H1 (cell line): ENCODE measurements around the gene RAD51B. TPM values are rescaled to one million over a fixed set of nuclear protein-coding genes. Genes with fewer than 3 reads are reported as not detected.

Experiments used
- CTCF ChIA-PET: fragments of 300-600 bp; sonication (Branson Sonifier 250); formaldehyde crosslinking; loops from one replicate; lab custom pipeline; 2021; ENCODE audit not compliant: partially characterized antibody; lab: Charles Lee
- POLR2A ChIA-PET: fragments of 300-600 bp; sonication (Branson Sonifier 250); formaldehyde crosslinking; loops from one replicate; lab custom pipeline; 2021; ENCODE audit warnings: inconsistent platforms; ENCODE audit not compliant: partially characterized antibody; lab: Charles Lee
- DNase-seq, 2 experiments: peaks; one replicate each; pipeline versions ENCODE4 v3.0.0 to v3.0.0-alpha.2; 2010 to 2022; ENCODE audit warnings: low spot score in 2 of 2, low read depth in 1 of 2, mixed read lengths in 1 of 2
- FAIRE-seq: peaks from 2 replicates; lab custom pipeline; 2011; peaks lifted over from hg19 to GRCh38; lab: Jason Lieb, UNC
- H2AFZ ChIP-seq: 2 replicates; pipeline ENCODE4 v1.8.1; 2012; ENCODE audit warnings: low read length, inconsistent platforms
- H2AK5ac ChIP-seq: 2 replicates; pipeline ENCODE4 v1.6.1; 2013; ENCODE audit warnings: low read depth, low read length
- H2BK120ac ChIP-seq: replicated peaks from 2 replicates; pipeline ENCODE3; 2013; ENCODE audit warnings: low read depth, low read length, inconsistent platforms
- H2BK12ac ChIP-seq: 2 replicates; pipeline ENCODE4 v1.6.1; 2013; ENCODE audit warnings: low read depth, low read length
- H2BK15ac ChIP-seq: 2 replicates; pipeline ENCODE4 v1.6.1; 2013; ENCODE audit warnings: low read length
- H2BK20ac ChIP-seq: 2 replicates; pipeline ENCODE4 v1.6.1; 2013; ENCODE audit warnings: low read length
- H2BK5ac ChIP-seq: 2 replicates; pipeline ENCODE4 v1.6.1; 2013; ENCODE audit warnings: low read depth, low read length
- H3K14ac ChIP-seq: 2 replicates; pipeline ENCODE4 v1.6.1; 2013; ENCODE audit warnings: inconsistent platforms; ENCODE audit not compliant: insufficient read length
- H3K18ac ChIP-seq: 2 replicates; pipeline ENCODE4 v1.6.1; 2013; ENCODE audit warnings: low read length; ENCODE audit errors: extremely low read depth
- H3K23ac ChIP-seq: 2 replicates; pipeline ENCODE4 v1.6.1; 2013; ENCODE audit warnings: inconsistent platforms; ENCODE audit not compliant: insufficient read length
- H3K23me2 ChIP-seq: 2 replicates; pipeline ENCODE4 v1.6.1; 2013; ENCODE audit warnings: low read depth, low read length
- H3K27ac ChIP-seq: 2 replicates; pipeline ENCODE4 v1.6.1; 2011; ENCODE audit warnings: low read depth, low read length, inconsistent platforms
- H3K27me3 ChIP-seq, 4 experiments: replicated peaks in 1 of 4; 1 replicate in 1 of 4; 2 replicates in 3 of 4; pipeline versions ENCODE4 v1.6.1 to v1.8.1; 2011 to 2013; ENCODE audit warnings: low read length in 3 of 4, mild to moderate bottlenecking in 3 of 4, inconsistent platforms in 2 of 4, mixed read lengths in 2 of 4, moderate library complexity in 1 of 4; ENCODE audit not compliant: control insufficient read depth in 3 of 4, insufficient read depth in 3 of 4; ENCODE audit errors: extremely low read depth in 1 of 4
- H3K36me3 ChIP-seq, 4 experiments: 2 replicates each; pipeline versions ENCODE4 v1.6.1 to v1.8.1; 2011 to 2013; ENCODE audit warnings: mild to moderate bottlenecking in 4 of 4, low read length in 3 of 4, moderate library complexity in 2 of 4, control low read depth in 1 of 4, inconsistent platforms in 1 of 4; ENCODE audit not compliant: insufficient read depth in 4 of 4, control insufficient read depth in 2 of 4
- H3K4ac ChIP-seq: replicated peaks from 2 replicates; pipeline ENCODE3; 2013; ENCODE audit warnings: low read length, low read depth, mixed read lengths, inconsistent platforms; ENCODE audit not compliant: insufficient read length
- H3K4me1 ChIP-seq, 4 experiments: replicated peaks in 1 of 4; 1 replicate in 1 of 4; 2 replicates in 3 of 4; pipeline versions ENCODE4 v1.6.1 to v1.8.1; 2011 to 2013; ENCODE audit warnings: low read length in 3 of 4, inconsistent platforms in 2 of 4, mixed read lengths in 1 of 4; ENCODE audit not compliant: insufficient read depth in 4 of 4, control insufficient read depth in 3 of 4
- H3K4me2 ChIP-seq, 2 experiments: 2 replicates each; pipeline versions ENCODE4 v1.6.1 to v1.8.1; 2011 to 2013; ENCODE audit warnings: low read depth in 2 of 2, low read length in 2 of 2, control low read depth in 1 of 2, inconsistent platforms in 1 of 2, mild to moderate bottlenecking in 1 of 2; ENCODE audit not compliant: insufficient read depth in 1 of 2
- H3K4me3 ChIP-seq, 4 experiments: fragments of 200-600, 300-600 bp in 1 of 4; sonication (generic), shearing (Covaris generic), sonication (Bioruptor Twin) in 1 of 4; 2 replicates each; pipeline versions ENCODE4 v1.5.1 to v1.8.1; 2011 to 2016; ENCODE audit warnings: low read length in 4 of 4, low read depth in 3 of 4, control low read depth in 2 of 4, inconsistent platforms in 2 of 4, mild to moderate bottlenecking in 2 of 4, mixed read lengths in 1 of 4, moderate library complexity in 1 of 4; ENCODE audit not compliant: insufficient read depth in 2 of 4; ENCODE audit errors: extremely low read depth in 1 of 4
- H3K56ac ChIP-seq: replicated peaks from 2 replicates; pipeline ENCODE3; 2013; ENCODE audit warnings: low read depth, mild to moderate bottlenecking, mixed read lengths, low read length, inconsistent platforms; ENCODE audit not compliant: insufficient read length
- H3K79me1 ChIP-seq: 2 replicates; pipeline ENCODE4 v1.6.1; 2013; ENCODE audit warnings: low read depth, low read length, control low read depth
- H3K79me2 ChIP-seq, 2 experiments: 2 replicates each; pipeline versions ENCODE4 v1.6.1 to v1.8.1; 2012 to 2013; ENCODE audit warnings: low read length in 2 of 2, mild to moderate bottlenecking in 2 of 2, inconsistent platforms in 1 of 2; ENCODE audit not compliant: insufficient read depth in 2 of 2, control insufficient read depth in 1 of 2
- H3K9ac ChIP-seq, 4 experiments: replicated peaks in 1 of 4; 1 replicate in 1 of 4; 2 replicates in 3 of 4; pipeline versions ENCODE4 v1.6.1 to v1.8.1; 2011 to 2013; ENCODE audit warnings: low read depth in 3 of 4, low read length in 3 of 4, control low read depth in 2 of 4, mild to moderate bottlenecking in 2 of 4, moderate library complexity in 2 of 4, inconsistent platforms in 1 of 4; ENCODE audit errors: extremely low read depth in 1 of 4
- H3K9me3 ChIP-seq, 2 experiments: 2 replicates each; pipeline versions ENCODE4 v1.6.1 to v1.8.1; 2012 to 2013; ENCODE audit warnings: mild to moderate bottlenecking in 2 of 2, moderate library complexity in 2 of 2, control low read depth in 1 of 2, inconsistent platforms in 1 of 2, low read depth in 1 of 2, low read length in 1 of 2, mixed read lengths in 1 of 2; ENCODE audit not compliant: insufficient read depth in 2 of 2
- H4K20me1 ChIP-seq, 2 experiments: replicated peaks in 1 of 2; 2 replicates each; pipeline versions ENCODE3 to v1.8.1; 2011 to 2013; ENCODE audit warnings: inconsistent platforms in 2 of 2, low read length in 2 of 2, mild to moderate bottlenecking in 1 of 2; ENCODE audit not compliant: insufficient read depth in 2 of 2, control insufficient read depth in 1 of 2
- H4K5ac ChIP-seq: 2 replicates; pipeline ENCODE4 v1.6.1; 2013; ENCODE audit warnings: low read length, low read depth, mixed read lengths, inconsistent platforms; ENCODE audit not compliant: insufficient read length
- H4K8ac ChIP-seq: 2 replicates; pipeline ENCODE4 v1.8.0; 2013; ENCODE audit warnings: mild to moderate bottlenecking, moderate library complexity, low read length, inconsistent platforms; ENCODE audit not compliant: insufficient read depth; ENCODE audit errors: extremely low read depth
- H4K91ac ChIP-seq: replicated peaks from 2 replicates; pipeline ENCODE3; 2013; ENCODE audit warnings: low read length, mixed read lengths, inconsistent platforms; ENCODE audit not compliant: insufficient read length
- BACH1 ChIP-seq: IDR thresholded peaks from 2 replicates; pipeline ENCODE4 v1.6.1; 2012; ENCODE audit warnings: low read length, improper control_type of control experiment
- EGR1 ChIP-seq: IDR thresholded peaks from 2 replicates; pipeline ENCODE4 v1.6.1; 2011; ENCODE audit warnings: low read depth, low read length, borderline replicate concordance
- MAFK ChIP-seq: IDR thresholded peaks from 2 replicates; pipeline ENCODE4 v1.6.1; 2012; ENCODE audit warnings: low read depth, mild to moderate bottlenecking, improper control_type of control experiment, low read length
- POLR2AphosphoS5 ChIP-seq: IDR thresholded peaks from 2 replicates; pipeline ENCODE4 v1.6.1; 2011; ENCODE audit warnings: low read depth, low read length
- SP2 ChIP-seq: IDR thresholded peaks from 2 replicates; pipeline ENCODE4 v1.6.1; 2012; ENCODE audit warnings: mild to moderate bottlenecking, low read length, inconsistent platforms
- TBP ChIP-seq: IDR thresholded peaks from 2 replicates; pipeline ENCODE4 v1.6.1; 2011; ENCODE audit warnings: low read depth, low read length, improper control_type of control experiment
- USF2 ChIP-seq: IDR thresholded peaks from 2 replicates; pipeline ENCODE4 v1.6.1; 2011; ENCODE audit warnings: low read length, improper control_type of control experiment
- polyA plus RNA-seq, 7 experiments: library from polyadenylated mRNA; depleted of rRNA in 3 of 7; stranded (reverse) in 5 of 7; unstranded in 2 of 7; fragments of >200 nt in 5 of 7; fragments of 200-250 nt in 2 of 7; gene quantifications; 1 replicate in 5 of 7; 2 replicates in 1 of 7; 4 replicates in 1 of 7; pipeline versions ENCODE4 v1.2.1 to v1.2.3, GENCODE V29; 2011 to 2013; ENCODE audit warnings: missing spikeins in 2 of 7, mixed read lengths in 2 of 7
- total RNA-seq: library from RNA; stranded (reverse); fragmentation: NEBNext Ultra II Directional; extraction: Animal tissue kit (Norgen Biotek cat#: 25700); gene quantifications from 2 replicates; pipeline ENCODE4 v1.2.1, GENCODE V29; 2021

Gene RAD51B
- total and polyA plus RNA-seq, 2 of the 8 experiments (the other 6 are each of a cell fraction or from before 2014, with no cell fraction given) = 3.9 to 14.9 TPM

- Histone ChIP-seq H3K4ac (no peak overlapping the region), H2BK120ac (no peak overlapping the region), H3K27me3 (no peaks in the 10 kb centered on the region), H2BK12ac (no peak overlapping the region), H3K4me2 (no peak overlapping the region), H2AK5ac (no peak overlapping the region), H2BK5ac (no peak overlapping the region), H4K5ac (no peak overlapping the region), H3K36me3 (no peaks in the 10 kb centered on the region), H3K56ac (no peak overlapping the region), H3K79me1 (no peaks in the 10 kb centered on the region), H3K14ac (no peak overlapping the region), H2BK20ac (no peak overlapping the region), H3K79me2 (no peaks in the 10 kb centered on the region), H4K20me1 (no peaks in the 10 kb centered on the region), H3K4me3 (no peak overlapping the region)
- DNase-seq (no peak), FAIRE-seq (no peak)
- POLR2A ChIA-PET = no interaction called here
- TF ChIP-seq EGR1 (no peak), TBP (no peak), USF2 (no peak), SP2 (no peak), POLR2AphosphoS5 (no peak), BACH1 (no peak), MAFK (no peak)
- TF ChIP-seq, all 59 proteins: peak for 0
- no peak overlapping the region for H3K9ac ChIP-seq
- no peak overlapping the region for H2AFZ ChIP-seq
- H3K23me2 ChIP-seq = no peaks in the 10 kb centered on the region
- no peaks in the 10 kb centered on the region for H3K9me3 ChIP-seq
- CTCF ChIA-PET = interaction anchor here (0.6 to 1.2 kb wide), 2 partner anchors 16 to 108 kb away, joined by 3 to 6 read pairs; no protein-coding TSS in a partner anchor
- H4K91ac ChIP-seq = no peak overlapping the region
- H4K8ac ChIP-seq = no peak overlapping the region
- no peaks in the 10 kb centered on the region for H3K4me1 ChIP-seq
- no peak overlapping the region for H3K18ac ChIP-seq
- no peak overlapping the region for H3K27ac ChIP-seq
- H3K23ac ChIP-seq = no peak overlapping the region
- no peak overlapping the region for H2BK15ac ChIP-seq
Measured at GRCh38 chr14:67852926-67853604, 33.5 kb downstream of the RAD51B start.
